ENCODE data around the gene SERINC5. TPM values are rescaled to one million over a fixed set of nuclear protein-coding genes. Genes with fewer than 3 reads are reported as not detected.

The SERINC5 gene
- total and polyA plus RNA-seq, 2 donors (not counting 3 experiments of a cell fraction or from before 2014, with no cell fraction given): 3.2 to 10.1 TPM

GRCh38 chr5:80170117-80170535 lies 85.7 kb downstream of the SERINC5 start:
- Histone ChIP-seq H2AFZ (ENCODE audit: low read depth, low read length) (no peak overlapping the region), H3K27me3 (ENCODE audit: control insufficient read depth in 2 of 2, insufficient read depth in 2 of 2, low read length in 2 of 2) (no peaks in the 10 kb centered on the region), H3K4me2 (ENCODE audit: insufficient read depth, low read length) (no peak overlapping the region), H3K9me3 (replicated peaks; ENCODE audit: control insufficient read depth, insufficient read depth, low read length) (no peaks in the 10 kb centered on the region), H3K4me3 (replicated peaks in 1 of 3; ENCODE audit: insufficient read depth in 1 of 3, low read depth in 1 of 3, low read length in 3 of 3) (no peak overlapping the region), H3K27ac (ENCODE audit: insufficient read depth, low read depth, low read length) (no peak overlapping the region), H3K4me1 (ENCODE audit: control insufficient read depth, extremely low read depth, insufficient read depth, low read length) (no peaks in the 10 kb centered on the region), H4K20me1 (replicated peaks; ENCODE audit: control insufficient read depth, extremely low read depth, insufficient read depth, low read length) (no peaks in the 10 kb centered on the region), H3K9me1 (replicated peaks; ENCODE audit: control insufficient read depth, extremely low read depth, insufficient read depth, low read length) (no peaks in the 10 kb centered on the region), H3K9ac (replicated peaks; ENCODE audit: extremely low read depth, insufficient read depth, low read length) (no peak overlapping the region), H3K79me2 (ENCODE audit: control insufficient read depth, insufficient read depth, low read length) (no peaks in the 10 kb centered on the region), H3K36me3 (ENCODE audit: control insufficient read depth in 2 of 2, extremely low read depth in 1 of 2, insufficient read depth in 2 of 2, low read length in 2 of 2) (no peaks in the 10 kb centered on the region)
- CTCF ChIA-PET: interaction anchor here (0.7 to 1.0 kb wide), 4 partner anchors 17 to 137 kb away, joined by 3 to 4 read pairs (median 3); no protein-coding TSS in a partner anchor
- no peak for DNase-seq (ENCODE audit: low read depth, low spot score)
- intact Hi-C loops (cut with micrococcal nuclease) (no loop called here), dilution Hi-C loops (cut with MboI; ENCODE audit: extremely low pct_ligation_motif_present, low sequenced_read_pairs) (no loop called here)
- no peak for FAIRE-seq
- BruUV-seq (replicated peaks): no TSS peak
- TF ChIP-seq POLR2AphosphoS5 (IDR thresholded peaks at IDR 0.05; ENCODE audit: insufficient read depth, low read depth, low read length) (no peak), GATA2 (IDR thresholded peaks at IDR 0.05; ENCODE audit: insufficient read depth, insufficient read length, low read depth, low read length) (no peak), JUN (IDR thresholded peaks at IDR 0.05; ENCODE audit: borderline replicate concordance, insufficient read depth, insufficient read length, low read depth) (no peak), MYC (IDR thresholded peaks at IDR 0.05; ENCODE audit: low read depth, low read length) (no peak), CTCF (IDR thresholded peaks at IDR 0.05; ENCODE audit: extremely low read depth in 1 of 2, insufficient read depth in 1 of 2, low read depth in 1 of 2, low read length in 2 of 2) (no peak), FOS (IDR thresholded peaks at IDR 0.05; ENCODE audit: borderline replicate concordance, insufficient read depth, low read length) (no peak), MAX (IDR thresholded peaks at IDR 0.05; ENCODE audit: insufficient read depth, insufficient read length) (no peak), EZH2 (IDR thresholded peaks at IDR 0.05; ENCODE audit: borderline replicate concordance, low read depth, low read length, severe bottlenecking) (no peak), POLR2A (IDR thresholded peaks at IDR 0.05; ENCODE audit: low read depth, low read length) (no peak)
- POLR2A ChIA-PET: no interaction called here

Data from endothelial cell of umbilical vein (primary cell).